Epithelial cell of proximal tubule (primary cell): ENCODE data around the gene CNPY1. TPM values are rescaled to one million over a fixed set of nuclear protein-coding genes. Genes with fewer than 3 reads are reported as not detected.
A peak's percentile ranks its signal among the peaks of the same experiment; 100 is the strongest.

Experiments used
- DNase-seq: peaks from one replicate; pipeline ENCODE4 v3.0.0-alpha.2; 2011; ENCODE audit warnings: low read depth
- H3K4me3 ChIP-seq: 2 replicates; pipeline ENCODE4 v1.5.1; 2011; ENCODE audit warnings: low read depth, mild to moderate bottlenecking, low read length
- total RNA-seq: library from RNA; depleted of rRNA; stranded (reverse); fragments of >200 nt; gene quantifications from 2 replicates; pipeline ENCODE4 v1.2.3, GENCODE V29; 2015
- TF ChIP-seq, protein P1 (sequence below): conservative IDR thresholded peaks from 2 replicates; pipeline ENCODE4 v1.5.1; 2012; ENCODE audit warnings: low read depth, mild to moderate bottlenecking, low read length

CNPY1 gene
- total RNA-seq, 1 donor from 2014 or later = not detected

DNA sequence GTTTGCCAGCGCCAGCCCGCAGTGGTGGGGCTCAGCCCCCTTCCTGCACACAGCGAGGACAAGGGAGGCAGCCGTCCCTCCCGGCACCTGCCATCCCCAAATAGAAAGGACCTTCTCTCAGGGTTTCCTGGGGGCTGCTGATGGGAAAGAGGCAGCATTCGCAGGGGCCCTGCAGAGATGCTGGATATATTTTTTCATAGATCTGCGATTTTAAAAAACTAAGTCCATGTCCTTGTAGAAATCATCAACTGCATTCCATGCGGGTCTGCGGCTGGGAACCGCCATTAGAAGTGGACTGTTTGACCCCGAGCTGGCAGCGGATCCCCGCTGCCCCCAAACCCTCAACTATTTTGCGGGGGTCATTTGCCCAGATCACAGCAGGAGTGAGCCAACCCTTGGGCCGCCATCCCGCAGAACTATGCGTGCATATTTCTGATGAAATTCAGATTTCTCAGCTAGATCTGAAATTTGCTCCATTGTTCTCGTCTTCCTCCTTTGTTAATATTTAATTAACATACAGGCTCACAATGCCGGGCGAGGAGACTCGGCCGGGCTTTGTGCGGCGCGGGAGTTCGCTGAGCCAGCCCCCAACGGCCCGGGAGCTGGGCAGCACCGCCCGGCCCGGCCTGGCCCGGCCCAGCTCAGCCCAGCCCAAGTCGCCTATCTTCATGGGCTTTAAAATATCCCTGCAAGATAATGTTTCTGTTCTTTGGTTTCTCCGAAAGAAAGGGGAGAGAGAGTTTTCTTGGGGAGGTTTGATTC lies 86.5 kb downstream of the CNPY1 start:
- DNase-seq = no peak
- no peak overlapping the region for H3K4me3 ChIP-seq
- TF ChIP-seq, protein P1, sequence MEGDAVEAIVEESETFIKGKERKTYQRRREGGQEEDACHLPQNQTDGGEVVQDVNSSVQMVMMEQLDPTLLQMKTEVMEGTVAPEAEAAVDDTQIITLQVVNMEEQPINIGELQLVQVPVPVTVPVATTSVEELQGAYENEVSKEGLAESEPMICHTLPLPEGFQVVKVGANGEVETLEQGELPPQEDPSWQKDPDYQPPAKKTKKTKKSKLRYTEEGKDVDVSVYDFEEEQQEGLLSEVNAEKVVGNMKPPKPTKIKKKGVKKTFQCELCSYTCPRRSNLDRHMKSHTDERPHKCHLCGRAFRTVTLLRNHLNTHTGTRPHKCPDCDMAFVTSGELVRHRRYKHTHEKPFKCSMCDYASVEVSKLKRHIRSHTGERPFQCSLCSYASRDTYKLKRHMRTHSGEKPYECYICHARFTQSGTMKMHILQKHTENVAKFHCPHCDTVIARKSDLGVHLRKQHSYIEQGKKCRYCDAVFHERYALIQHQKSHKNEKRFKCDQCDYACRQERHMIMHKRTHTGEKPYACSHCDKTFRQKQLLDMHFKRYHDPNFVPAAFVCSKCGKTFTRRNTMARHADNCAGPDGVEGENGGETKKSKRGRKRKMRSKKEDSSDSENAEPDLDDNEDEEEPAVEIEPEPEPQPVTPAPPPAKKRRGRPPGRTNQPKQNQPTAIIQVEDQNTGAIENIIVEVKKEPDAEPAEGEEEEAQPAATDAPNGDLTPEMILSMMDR = no peak

DNA sequence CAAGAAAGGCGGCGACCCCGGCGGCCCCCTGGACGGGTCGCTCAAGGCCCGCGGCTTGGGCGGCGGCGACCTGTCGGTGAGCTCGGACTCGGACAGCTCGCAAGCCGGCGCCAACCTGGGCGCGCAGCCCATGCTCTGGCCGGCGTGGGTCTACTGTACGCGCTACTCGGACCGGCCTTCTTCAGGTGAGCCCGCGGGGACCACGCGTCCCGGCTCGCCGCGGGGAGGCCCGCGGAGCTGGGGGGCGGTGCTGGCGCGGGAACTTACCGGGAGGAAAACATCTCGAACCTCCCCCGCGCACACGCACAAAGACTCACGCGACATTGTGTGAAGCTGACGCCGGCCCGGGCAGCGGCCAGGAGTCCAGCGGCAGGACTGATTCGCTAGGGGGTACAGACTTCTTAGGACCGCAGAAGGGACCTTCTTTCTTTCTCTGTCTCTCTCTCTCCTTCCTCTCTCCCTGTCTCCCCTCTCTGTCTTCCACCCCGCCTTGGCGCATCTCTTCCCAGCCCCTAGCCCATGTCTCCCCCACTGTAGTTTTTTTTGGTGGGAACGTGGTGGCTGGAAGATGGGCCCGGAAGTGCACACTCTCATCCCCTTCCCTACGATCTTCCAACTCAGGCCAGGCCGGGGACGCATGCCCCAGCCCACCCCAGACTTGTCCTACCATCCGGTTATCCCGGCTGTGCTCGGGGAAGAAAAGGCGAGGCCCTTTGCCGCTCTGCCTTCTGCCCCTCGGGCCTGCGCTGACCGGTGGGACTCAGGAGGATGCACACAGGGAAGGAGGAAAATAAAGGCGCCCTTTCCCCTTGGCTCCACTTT lies 87.3 kb downstream of the CNPY1 start:
- no peak overlapping the region for H3K4me3 ChIP-seq
- DNase-seq = no peak
- TF ChIP-seq, protein P1 = no peak

DNA sequence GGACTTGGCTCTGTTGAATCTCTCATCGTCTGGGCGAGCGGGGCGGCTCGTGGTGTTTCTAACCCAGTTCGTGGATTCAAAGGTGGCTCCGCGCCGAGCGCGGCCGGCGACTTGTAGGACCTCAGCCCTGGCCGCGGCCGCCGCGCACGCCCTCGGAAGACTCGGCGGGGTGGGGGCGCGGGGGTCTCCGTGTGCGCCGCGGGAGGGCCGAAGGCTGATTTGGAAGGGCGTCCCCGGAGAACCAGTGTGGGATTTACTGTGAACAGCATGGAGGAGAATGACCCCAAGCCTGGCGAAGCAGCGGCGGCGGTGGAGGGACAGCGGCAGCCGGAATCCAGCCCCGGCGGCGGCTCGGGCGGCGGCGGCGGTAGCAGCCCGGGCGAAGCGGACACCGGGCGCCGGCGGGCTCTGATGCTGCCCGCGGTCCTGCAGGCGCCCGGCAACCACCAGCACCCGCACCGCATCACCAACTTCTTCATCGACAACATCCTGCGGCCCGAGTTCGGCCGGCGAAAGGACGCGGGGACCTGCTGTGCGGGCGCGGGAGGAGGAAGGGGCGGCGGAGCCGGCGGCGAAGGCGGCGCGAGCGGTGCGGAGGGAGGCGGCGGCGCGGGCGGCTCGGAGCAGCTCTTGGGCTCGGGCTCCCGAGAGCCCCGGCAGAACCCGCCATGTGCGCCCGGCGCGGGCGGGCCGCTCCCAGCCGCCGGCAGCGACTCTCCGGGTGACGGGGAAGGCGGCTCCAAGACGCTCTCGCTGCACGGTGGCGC lies 88.1 kb downstream of the CNPY1 start, which contains the start of gene EN2:
EN2 (plus strand) TSS at position 19 of the 767 bp plus-strand sequence; CDS start at position 268, 249 bp downstream.
- no peak for DNase-seq
- TF ChIP-seq, protein P1 = no peak
- H3K4me3 ChIP-seq = peak within 1 kb of the TSS; percentile 42

DNA sequence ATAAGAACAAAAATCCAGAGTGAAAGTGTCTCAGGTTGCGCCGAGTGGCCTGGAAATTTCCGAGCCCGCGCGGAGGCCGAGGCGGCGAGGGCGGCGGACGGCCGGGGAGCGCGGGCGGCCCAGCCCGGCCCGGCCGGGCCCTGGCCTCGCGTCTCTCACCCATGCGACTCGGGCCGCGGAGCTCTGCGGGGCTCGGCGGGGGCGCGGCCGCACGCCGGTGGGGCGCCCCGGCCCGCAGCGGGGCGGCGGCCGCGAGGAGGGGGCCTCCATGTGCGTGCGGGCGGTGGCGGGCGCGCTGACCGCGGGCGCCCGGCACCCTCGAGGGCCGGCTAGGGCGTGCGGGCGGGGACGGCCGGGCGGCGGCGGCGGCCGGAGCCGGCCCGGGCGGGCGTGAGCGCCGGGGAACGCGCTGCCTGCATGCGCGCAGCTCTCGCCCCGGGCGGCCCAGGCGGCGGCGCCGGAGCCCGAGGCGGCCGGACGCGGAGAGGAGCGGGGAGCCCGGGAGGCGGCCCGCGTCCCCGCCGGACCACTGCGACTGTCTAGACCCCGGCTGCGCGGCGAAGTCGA lies 88.7 kb downstream of the CNPY1 start:
- peak overlapping the region; percentile 42 for H3K4me3 ChIP-seq
- no peak for DNase-seq
- TF ChIP-seq, protein P1 = no peak

DNA sequence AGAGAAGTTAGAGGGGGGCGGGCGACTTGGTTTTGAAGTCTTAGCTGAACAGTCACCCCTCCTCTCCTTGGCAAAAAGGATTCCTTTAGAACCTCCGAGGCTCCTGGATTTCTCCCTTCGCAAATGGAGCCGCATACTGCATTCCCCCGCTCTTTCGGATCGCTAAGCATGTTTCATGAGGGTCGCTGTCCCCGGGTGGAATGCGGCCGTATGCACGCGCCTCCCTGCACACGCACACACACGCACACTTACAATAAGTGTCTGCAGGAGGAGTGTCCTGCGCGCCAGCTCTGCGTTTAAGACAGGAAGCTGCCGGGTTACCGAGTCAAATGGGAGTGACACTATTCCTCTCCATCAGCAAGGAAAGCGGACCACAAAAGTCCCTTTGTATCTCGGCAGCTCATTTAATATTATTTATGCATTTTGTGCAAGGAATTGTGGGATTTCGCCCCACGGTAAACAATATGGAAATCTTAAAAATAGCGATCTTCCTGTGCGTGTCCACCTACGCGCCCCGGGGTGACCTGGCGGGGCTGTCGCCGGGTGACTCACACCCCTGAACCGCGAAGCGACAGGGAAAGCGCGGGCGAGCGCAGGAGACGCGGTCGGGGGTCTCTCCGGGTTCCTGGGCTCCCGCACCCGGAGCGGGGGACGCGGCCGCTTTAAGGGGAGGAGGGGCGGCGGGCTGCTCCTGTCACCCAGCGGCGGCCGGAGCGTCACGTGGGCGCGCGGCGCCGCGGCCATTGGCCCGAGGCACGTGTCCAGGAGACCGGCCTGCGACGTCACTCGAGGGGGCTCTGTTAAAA lies 89.4 kb downstream of the CNPY1 start:
- peak overlapping the region; percentile 42 for H3K4me3 ChIP-seq
- no peak for DNase-seq
- TF ChIP-seq, protein P1 = no peak
